Smooth muscle cell (in vitro differentiated cells): ENCODE results near the gene THAP2. TPM values are rescaled to one million over a fixed set of nuclear protein-coding genes. Genes with fewer than 3 reads are reported as not detected.

Experiments used
- DNase-seq: peaks from one replicate; lab custom pipeline; 2025; ENCODE audit not compliant: unreplicated experiment; lab: John Stamatoyannopoulos, UW
- H2AFZ ChIP-seq: fragments of 200-600 bp; sonication (generic); 2 replicates; pipeline ENCODE4 v1.6.0; 2016; ENCODE audit warnings: antibody characterized with exemption, low read depth, mild to moderate bottlenecking
- H3F3A ChIP-seq: fragments of 200-600 bp; sonication (generic); 2 replicates; pipeline ENCODE4 v1.6.0; 2017; ENCODE audit warnings: antibody characterized with exemption, low read depth
- H3K27ac ChIP-seq: fragments of 200-600 bp; sonication (generic); 2 replicates; pipeline ENCODE4 v1.5.1; 2016; ENCODE audit warnings: low read depth, mild to moderate bottlenecking
- H3K27me3 ChIP-seq: fragments of 200-600 bp; sonication (generic); 2 replicates; pipeline ENCODE4 v1.6.1; 2016; ENCODE audit warnings: low read depth, mild to moderate bottlenecking
- H3K36me3 ChIP-seq: fragments of 200-600 bp; sonication (generic); 2 replicates; pipeline ENCODE4 v1.5.1; 2016; ENCODE audit warnings: low read depth
- H3K4me1 ChIP-seq: fragments of 200-600 bp; sonication (generic); 2 replicates; pipeline ENCODE4 v1.5.1; 2016; ENCODE audit warnings: low read depth
- H3K4me2 ChIP-seq: fragments of 200-600 bp; sonication (generic); 2 replicates; pipeline ENCODE4 v1.6.0; 2016; ENCODE audit warnings: mild to moderate bottlenecking
- H3K4me3 ChIP-seq: fragments of 200-600 bp; sonication (generic); 2 replicates; pipeline ENCODE4 v1.5.1; 2016; ENCODE audit warnings: mild to moderate bottlenecking
- H3K79me2 ChIP-seq: fragments of 200-600 bp; sonication (generic); 2 replicates; pipeline ENCODE4 v1.6.0; 2016; ENCODE audit warnings: low read depth, mild to moderate bottlenecking
- H3K9ac ChIP-seq: fragments of 200-600 bp; sonication (generic); 2 replicates; pipeline ENCODE4 v1.6.0; 2016; ENCODE audit warnings: low read depth
- H3K9me3 ChIP-seq: fragments of 200-600 bp; sonication (generic); replicated peaks from 2 replicates; pipeline ENCODE4 v1.5.1; 2016; ENCODE audit warnings: low read depth
- H4K20me1 ChIP-seq: fragments of 200-600 bp; sonication (generic); 2 replicates; pipeline ENCODE4 v1.6.0; 2016; ENCODE audit warnings: low read depth
- WGBS: methylation state at CpG from one replicate; pipeline ENCODE4 v1.1.7; 2016; ENCODE audit warnings: low lambda C conversion rate; 5-methylcytosine and 5-hydroxymethylcytosine counted together
- polyA plus RNA-seq: library from polyadenylated mRNA; unstranded; fragments of >200 nt; fragmentation: Nextera tagmentation; extraction: Ambion mirVana; gene quantifications from 2 replicates; pipeline ENCODE4 v1.2.1, GENCODE V29; 2016
- total RNA-seq: library from RNA; depleted of rRNA; stranded (reverse); fragments of >200 nt; gene quantifications from 2 replicates; pipeline ENCODE4 v1.2.3, GENCODE V29; 2014
- TF ChIP-seq, protein P1 (sequence below): fragments of 200-600 bp; sonication (generic); IDR thresholded peaks from 2 replicates; pipeline ENCODE4 v1.5.1; 2017; ENCODE audit warnings: borderline replicate concordance, mild to moderate bottlenecking, antibody characterized with exemption; ENCODE audit not compliant: insufficient read depth, poor library complexity, severe bottlenecking

Gene THAP2
- total and polyA plus RNA-seq, 2 experiments from 2014 or later: 8.8 to 33.3 TPM

DNA sequence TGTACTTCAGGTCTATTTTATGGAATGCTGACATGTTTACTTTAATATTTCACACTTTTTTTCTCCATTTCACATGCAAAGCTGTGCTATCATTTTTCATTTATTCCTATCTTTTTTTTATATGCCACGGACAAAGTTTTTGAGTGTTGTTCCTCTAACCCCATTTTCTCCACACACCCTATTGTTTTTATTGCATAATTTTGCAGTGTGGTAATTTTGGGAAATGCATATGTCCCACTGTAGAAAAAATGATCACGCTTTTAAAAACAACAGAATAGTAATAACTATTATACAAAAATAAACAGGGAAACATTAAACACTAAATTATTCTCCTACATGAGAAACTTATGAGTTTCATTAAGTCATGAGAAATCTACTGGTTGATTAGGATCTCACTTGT is 14.7 kb upstream of the THAP2 start:
- H3K4me2 ChIP-seq: no peak overlapping the region
- H3K4me3 ChIP-seq: no peak overlapping the region
- H2AFZ ChIP-seq: no peak overlapping the region
- no peaks in the 10 kb centered on the region for H3K27me3 ChIP-seq
- no peaks in the 10 kb centered on the region for H3K4me1 ChIP-seq
- no peak for DNase-seq
- H4K20me1 ChIP-seq: peaks cover 100% of the 10 kb centered on the region
- H3K27ac ChIP-seq: no peak overlapping the region
- 100% methylated on average over 2 of the region's 2 CpGs for WGBS
- H3K9me3 ChIP-seq: peaks cover 4% of the 10 kb centered on the region
- H3F3A ChIP-seq: peaks cover 4% of the 10 kb centered on the region
- TF ChIP-seq, protein P1, sequence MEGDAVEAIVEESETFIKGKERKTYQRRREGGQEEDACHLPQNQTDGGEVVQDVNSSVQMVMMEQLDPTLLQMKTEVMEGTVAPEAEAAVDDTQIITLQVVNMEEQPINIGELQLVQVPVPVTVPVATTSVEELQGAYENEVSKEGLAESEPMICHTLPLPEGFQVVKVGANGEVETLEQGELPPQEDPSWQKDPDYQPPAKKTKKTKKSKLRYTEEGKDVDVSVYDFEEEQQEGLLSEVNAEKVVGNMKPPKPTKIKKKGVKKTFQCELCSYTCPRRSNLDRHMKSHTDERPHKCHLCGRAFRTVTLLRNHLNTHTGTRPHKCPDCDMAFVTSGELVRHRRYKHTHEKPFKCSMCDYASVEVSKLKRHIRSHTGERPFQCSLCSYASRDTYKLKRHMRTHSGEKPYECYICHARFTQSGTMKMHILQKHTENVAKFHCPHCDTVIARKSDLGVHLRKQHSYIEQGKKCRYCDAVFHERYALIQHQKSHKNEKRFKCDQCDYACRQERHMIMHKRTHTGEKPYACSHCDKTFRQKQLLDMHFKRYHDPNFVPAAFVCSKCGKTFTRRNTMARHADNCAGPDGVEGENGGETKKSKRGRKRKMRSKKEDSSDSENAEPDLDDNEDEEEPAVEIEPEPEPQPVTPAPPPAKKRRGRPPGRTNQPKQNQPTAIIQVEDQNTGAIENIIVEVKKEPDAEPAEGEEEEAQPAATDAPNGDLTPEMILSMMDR: no peak
- peaks cover 96% of the 10 kb centered on the region for H3K79me2 ChIP-seq
- H3K36me3 ChIP-seq: peaks cover 36% of the 10 kb centered on the region
- no peak overlapping the region for H3K9ac ChIP-seq

DNA sequence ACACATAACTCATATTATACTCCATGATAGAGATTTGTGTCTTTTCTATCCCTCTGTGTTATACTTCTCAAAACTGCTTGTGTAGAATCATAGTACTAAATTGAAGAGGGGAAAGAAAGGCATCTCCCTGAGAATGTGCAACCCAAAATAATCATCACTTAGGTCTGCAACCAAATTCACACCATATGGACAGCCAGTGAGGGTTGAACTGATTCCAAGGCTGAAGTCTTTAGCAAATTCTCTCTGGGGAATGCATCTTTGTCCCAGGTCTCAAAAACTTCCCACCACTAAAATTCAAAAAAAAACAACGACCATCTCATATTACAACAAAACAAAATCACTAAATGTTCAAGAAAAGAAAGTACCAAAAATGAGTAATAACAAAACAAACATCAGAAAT is 11.4 kb upstream of the THAP2 start:
- Histone ChIP-seq H3K9me3 (peaks cover 4% of the 10 kb centered on the region), H3K9ac (no peak overlapping the region), H3K36me3 (peaks cover 40% of the 10 kb centered on the region), H4K20me1 (peaks cover 100% of the 10 kb centered on the region), H3K4me1 (peaks cover 10% of the 10 kb centered on the region), H3K27ac (no peak overlapping the region), H3K4me2 (peak overlapping the region; percentile 30), H3K79me2 (peaks cover 98% of the 10 kb centered on the region), H3K27me3 (no peaks in the 10 kb centered on the region), H2AFZ (no peak overlapping the region), H3K4me3 (no peak overlapping the region), H3F3A (peaks cover 4% of the 10 kb centered on the region)
- no peak for DNase-seq
- TF ChIP-seq, protein P1: no peak
- WGBS: 96% methylated on average over 1 of the region's 1 CpG

DNA sequence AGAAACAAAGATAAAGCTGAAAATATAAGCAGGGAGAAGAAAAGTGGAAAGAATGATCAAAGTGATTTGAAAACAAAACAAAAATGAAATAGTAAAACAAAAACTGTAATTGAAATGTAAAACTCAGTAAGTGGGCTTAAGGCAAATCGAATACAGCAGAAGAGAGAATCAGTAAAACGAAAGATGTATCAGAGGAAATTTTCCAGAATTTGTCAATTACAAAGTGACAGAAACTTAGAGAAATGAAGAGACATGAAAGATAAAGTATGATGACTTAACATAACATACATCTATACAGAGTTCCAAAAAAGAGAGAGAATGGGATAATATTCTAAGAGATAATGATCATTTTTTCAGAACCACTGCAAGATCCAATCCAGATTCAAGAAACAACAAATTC is 11.0 kb upstream of the THAP2 start:
- H3F3A ChIP-seq: peaks cover 4% of the 10 kb centered on the region

DNA sequence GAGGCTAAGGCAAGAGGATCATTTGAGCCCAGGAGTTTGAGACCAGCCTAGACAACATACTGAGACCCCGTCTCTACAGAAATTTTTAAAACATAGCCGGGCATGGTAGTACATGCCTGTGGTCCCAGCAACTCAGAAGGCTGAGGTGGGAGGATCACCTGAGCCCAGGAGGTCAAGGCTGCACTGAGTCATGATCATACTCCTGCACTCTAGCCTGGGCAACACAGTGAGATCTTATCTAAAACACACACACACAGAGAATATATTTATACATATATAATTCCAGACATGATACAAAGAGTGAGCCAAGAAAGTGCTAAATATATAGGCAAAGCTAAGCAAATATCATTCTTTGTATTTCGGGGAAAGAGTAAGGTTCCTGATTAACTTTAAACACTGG is 9.9 kb upstream of the THAP2 start:
- Histone ChIP-seq H3K27me3 (no peaks in the 10 kb centered on the region), H3K27ac (no peak overlapping the region), H3K4me1 (peaks cover 10% of the 10 kb centered on the region), H3K79me2 (peaks cover 98% of the 10 kb centered on the region), H3K36me3 (peaks cover 44% of the 10 kb centered on the region), H3K9me3 (peaks cover 4% of the 10 kb centered on the region), H3F3A (peaks cover 4% of the 10 kb centered on the region), H3K4me2 (no peak overlapping the region), H2AFZ (no peak overlapping the region), H3K4me3 (no peak overlapping the region), H4K20me1 (peaks cover 98% of the 10 kb centered on the region), H3K9ac (no peak overlapping the region)
- DNase-seq: no peak
- 76% methylated on average over 3 of the region's 3 CpGs for WGBS
- TF ChIP-seq, protein P1: no peak

More for the DNA sequence above, 11.0 kb upstream of the THAP2 start:
- no peaks in the 10 kb centered on the region for H3K27me3 ChIP-seq
- H3K36me3 ChIP-seq: peaks cover 40% of the 10 kb centered on the region
- H3K79me2 ChIP-seq: peaks cover 98% of the 10 kb centered on the region
- no peak overlapping the region for H2AFZ ChIP-seq
- H3K4me3 ChIP-seq: no peak overlapping the region
- peaks cover 10% of the 10 kb centered on the region for H3K4me1 ChIP-seq
- no peak overlapping the region for H3K27ac ChIP-seq
- DNase-seq: no peak
- TF ChIP-seq, protein P1: no peak
- no peak overlapping the region for H3K4me2 ChIP-seq
- H3K9me3 ChIP-seq: peaks cover 4% of the 10 kb centered on the region
- peaks cover 99% of the 10 kb centered on the region for H4K20me1 ChIP-seq
- no peak overlapping the region for H3K9ac ChIP-seq
- WGBS: 96% methylated on average over 2 of the region's 2 CpGs
